ENCODE data around the gene CCL16. TPM values are rescaled to one million over a fixed set of nuclear protein-coding genes. Genes with fewer than 3 reads are reported as not detected.

Gene CCL16
- total and polyA plus RNA-seq, 2 of the 4 experiments (the other 2 are of a cell fraction), result not detected

DNA sequence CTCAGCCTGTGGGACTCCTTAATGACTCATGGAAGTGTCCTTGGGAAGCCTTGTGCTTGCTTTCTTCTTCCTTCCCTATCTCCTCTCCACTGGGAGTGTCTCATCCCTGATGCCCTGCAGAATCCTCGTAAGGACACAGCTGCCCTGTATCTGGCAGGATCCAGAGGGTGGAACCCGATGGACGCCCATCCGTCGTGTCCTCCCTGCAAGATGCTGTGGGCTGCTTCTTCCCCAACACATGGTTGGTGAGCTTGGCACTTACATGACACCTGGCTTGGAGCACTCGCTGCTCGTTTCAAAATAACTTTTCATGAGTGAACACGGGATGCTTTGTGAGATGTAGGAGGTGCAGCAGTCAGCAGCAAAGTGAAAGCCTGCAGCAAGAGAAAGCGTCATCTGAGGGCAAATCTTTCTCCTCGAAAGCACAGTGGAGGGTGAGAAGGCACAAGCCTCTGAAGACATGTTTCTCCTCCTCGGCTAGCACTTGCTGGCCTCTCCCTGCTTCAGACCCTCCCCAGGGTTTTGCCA lies 16.8 kb upstream of the CCL16 start:
- H3K4me1 ChIP-seq (ENCODE audit: control insufficient read depth, insufficient read depth, low read length), result no peaks in the 10 kb centered on the region
- H3K56ac ChIP-seq (ENCODE audit: extremely low read depth, insufficient read depth, low read length), result no peak overlapping the region
- no peak overlapping the region for H2BK15ac ChIP-seq (ENCODE audit: low read depth, low read length)
- in situ Hi-C loops (cut with MboI; ENCODE audit: low sequenced_read_pairs) (no loop called here), intact Hi-C loops (cut with micrococcal nuclease) (no loop called here), dilution Hi-C loops (cut with HindIII; ENCODE audit: low sequenced_read_pairs, unreplicated experiment) (no loop called here)
- H4K8ac ChIP-seq (ENCODE audit: low read depth in 2 of 2, low read length in 2 of 2), result no peak overlapping the region
- no peak overlapping the region for H3K18ac ChIP-seq (ENCODE audit: low read depth, low read length)
- H3K27ac ChIP-seq (ENCODE audit: insufficient read depth, low read length), result no peak overlapping the region
- ChIA-PET CTCF (interaction anchor here (0.5 kb wide), 1 partner anchor 70 kb away, joined by 6 read pairs; no protein-coding TSS in a partner anchor), POLR2A (ENCODE audit: unreplicated experiment) (no interaction called here)
- TF ChIP-seq, protein P1, sequence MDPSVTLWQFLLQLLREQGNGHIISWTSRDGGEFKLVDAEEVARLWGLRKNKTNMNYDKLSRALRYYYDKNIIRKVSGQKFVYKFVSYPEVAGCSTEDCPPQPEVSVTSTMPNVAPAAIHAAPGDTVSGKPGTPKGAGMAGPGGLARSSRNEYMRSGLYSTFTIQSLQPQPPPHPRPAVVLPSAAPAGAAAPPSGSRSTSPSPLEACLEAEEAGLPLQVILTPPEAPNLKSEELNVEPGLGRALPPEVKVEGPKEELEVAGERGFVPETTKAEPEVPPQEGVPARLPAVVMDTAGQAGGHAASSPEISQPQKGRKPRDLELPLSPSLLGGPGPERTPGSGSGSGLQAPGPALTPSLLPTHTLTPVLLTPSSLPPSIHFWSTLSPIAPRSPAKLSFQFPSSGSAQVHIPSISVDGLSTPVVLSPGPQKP (IDR thresholded peaks at IDR 0.05; ENCODE audit: borderline replicate concordance, low read depth, low read length), result no peak
- TF ChIP-seq RAD21 (IDR thresholded peaks at IDR 0.05; ENCODE audit: low read length), result no peak
- no peak for TF ChIP-seq POLR2A (IDR thresholded peaks at IDR 0.05; ENCODE audit: low read depth, low read length)
- TF ChIP-seq CEBPB (IDR thresholded peaks at IDR 0.05; ENCODE audit: low read depth, low read length), result no peak
- TF ChIP-seq RCOR1 (IDR thresholded peaks at IDR 0.05; ENCODE audit: insufficient replicate concordance, low read length), result no peak
- no peak for TF ChIP-seq MXI1 (IDR thresholded peaks at IDR 0.05; ENCODE audit: borderline replicate concordance, low read depth, low read length)
- TF ChIP-seq CTCF (conservative IDR thresholded peaks at IDR 0.05; ENCODE audit: low read depth, low read length), result no peak
- TF ChIP-seq NFE2L2 (IDR thresholded peaks at IDR 0.05; ENCODE audit: low read depth, low read length), result no peak
- TF ChIP-seq FOS (IDR thresholded peaks at IDR 0.05; ENCODE audit: low read depth, low read length), result no peak
- TF ChIP-seq BHLHE40 (IDR thresholded peaks at IDR 0.05; ENCODE audit: low read depth, low read length), result no peak
- no peak for TF ChIP-seq MAFK (IDR thresholded peaks at IDR 0.05; ENCODE audit: low read depth, low read length)
- no peak for TF ChIP-seq CHD1 (IDR thresholded peaks at IDR 0.05; ENCODE audit: low read depth, low read length)
- TF ChIP-seq MAZ (IDR thresholded peaks at IDR 0.05; ENCODE audit: borderline replicate concordance, low read depth, low read length), result no peak
- no peak for TF ChIP-seq RFX5 (IDR thresholded peaks at IDR 0.05; ENCODE audit: low read depth, low read length)
- TF ChIP-seq, protein P2, sequence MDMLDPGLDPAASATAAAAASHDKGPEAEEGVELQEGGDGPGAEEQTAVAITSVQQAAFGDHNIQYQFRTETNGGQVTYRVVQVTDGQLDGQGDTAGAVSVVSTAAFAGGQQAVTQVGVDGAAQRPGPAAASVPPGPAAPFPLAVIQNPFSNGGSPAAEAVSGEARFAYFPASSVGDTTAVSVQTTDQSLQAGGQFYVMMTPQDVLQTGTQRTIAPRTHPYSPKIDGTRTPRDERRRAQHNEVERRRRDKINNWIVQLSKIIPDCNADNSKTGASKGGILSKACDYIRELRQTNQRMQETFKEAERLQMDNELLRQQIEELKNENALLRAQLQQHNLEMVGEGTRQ (IDR thresholded peaks at IDR 0.05; ENCODE audit: low read depth, low read length), result no peak
- TF ChIP-seq SMC3 (IDR thresholded peaks at IDR 0.05; ENCODE audit: low read depth, low read length), result no peak
- DNase-seq, result no peak
- H3K4me3 ChIP-seq (ENCODE audit: insufficient read depth, low read depth, low read length), result no peak overlapping the region
- no peak overlapping the region for H2BK5ac ChIP-seq (ENCODE audit: low read depth, low read length, poor library complexity, severe bottlenecking)
- H4K91ac ChIP-seq (ENCODE audit: insufficient read depth, low read depth, low read length), result no peak overlapping the region
- H3K23ac ChIP-seq (ENCODE audit: low read depth, low read length), result no peak overlapping the region
- H4K20me1 ChIP-seq (ENCODE audit: insufficient read depth, low read length), result no peaks in the 10 kb centered on the region
- ATAC-seq (ENCODE audit: low read depth), result no peak
- no peaks in the 10 kb centered on the region for H3K9me1 ChIP-seq (ENCODE audit: insufficient read depth, low read length)
- H2AK9ac ChIP-seq (replicated peaks; ENCODE audit: low read depth, low read length, poor library complexity), result no peak overlapping the region
- WGBS, 2 experiments (ENCODE audit: extremely low coverage in 2 of 2, insufficient read length in 1 of 2), result 49% methylated on average over 5 of the region's 11 CpGs; no CpG with 5 or more reads in 1 of the 2 experiments
- no peaks in the 10 kb centered on the region for H3K27me3 ChIP-seq (ENCODE audit: control insufficient read depth, insufficient read depth, low read length)
- H4K5ac ChIP-seq (ENCODE audit: low read depth, low read length), result no peak overlapping the region
- no peak overlapping the region for H3K4me2 ChIP-seq (ENCODE audit: low read depth, low read length)
- no peak overlapping the region for H2AFZ ChIP-seq (replicated peaks; ENCODE audit: low read length, poor library complexity)
- no peak overlapping the region for H2BK20ac ChIP-seq (ENCODE audit: low read depth, low read length)
- no peak overlapping the region for H2BK120ac ChIP-seq (ENCODE audit: low read depth, low read length)
- H3K4ac ChIP-seq (ENCODE audit: low read depth, low read length), result no peak overlapping the region
- BruUV-seq (replicated peaks), result no TSS peak
- no peaks in the 10 kb centered on the region for H3K79me1 ChIP-seq (ENCODE audit: low read depth in 1 of 2, low read length in 2 of 2)
- no peak overlapping the region for H2AK5ac ChIP-seq (ENCODE audit: low read depth, low read length)
- no peaks in the 10 kb centered on the region for H3K36me3 ChIP-seq (ENCODE audit: control insufficient read depth, insufficient read depth, low read length)
- no peak overlapping the region for H3K14ac ChIP-seq (replicated peaks; ENCODE audit: low read depth, low read length)
- H3K9me3 ChIP-seq (ENCODE audit: control insufficient read depth, insufficient read depth, low read length), result no peaks in the 10 kb centered on the region
- H3K9ac ChIP-seq (ENCODE audit: low read depth, low read length), result no peak overlapping the region
